PC-9 (cell line): ENCODE results near the gene MAFG. TPM values are rescaled to one million over a fixed set of nuclear protein-coding genes. Genes with fewer than 3 reads are reported as not detected.

Experiments used
- BruUV-seq: library from RNA; stranded (reverse); fragments of 400-500 nt; replicated peaks from 2 replicates; lab custom pipeline; 2021; lab: Mats Ljungman, UMichigan
- CTCF ChIA-PET: fragments of 300-600 bp; sonication (Branson Sonifier 250); formaldehyde crosslinking; loops from one replicate; lab custom pipeline; 2022; ENCODE audit warnings: antibody characterized with exemption; lab: Charles Lee
- POLR2A ChIA-PET: fragments of 300-600 bp; sonication (Branson Sonifier 250); formaldehyde crosslinking; loops from one replicate; lab custom pipeline; 2022; ENCODE audit warnings: antibody characterized with exemption; ENCODE audit not compliant: unreplicated experiment; lab: Charles Lee
- DNase-seq, 2 experiments: peaks; one replicate each; pipeline versions ENCODE4 v3.0.0 to v3.0.0-alpha.2; 2015 to 2022; ENCODE audit warnings: mixed read lengths in 1 of 2
- H2AFZ ChIP-seq: fragments of 200-600 bp; sonication (generic); 2 replicates; pipeline ENCODE4 v1.8.1; 2017; ENCODE audit warnings: antibody characterized with exemption
- H3F3A ChIP-seq: fragments of 200-600 bp; sonication (generic); 2 replicates; pipeline ENCODE4 v1.8.1; 2017; ENCODE audit warnings: antibody characterized with exemption, mild to moderate bottlenecking, low read depth; ENCODE audit not compliant: insufficient read depth
- H3K27ac ChIP-seq: fragments of 200-600 bp; sonication (generic); 2 replicates; pipeline ENCODE4 v1.6.1; 2016; ENCODE audit warnings: mixed run types
- H3K27me3 ChIP-seq: fragments of 200-600 bp; sonication (generic); 2 replicates; pipeline ENCODE4 v1.6.1; 2016; ENCODE audit warnings: low read depth, mixed run types; ENCODE audit not compliant: insufficient read depth
- H3K36me3 ChIP-seq: fragments of 200-600 bp; sonication (generic); 2 replicates; pipeline ENCODE4 v1.6.1; 2016; ENCODE audit warnings: low read depth, mixed run types
- H3K4me1 ChIP-seq: fragments of 200-600 bp; sonication (generic); replicated peaks from 2 replicates; pipeline ENCODE4 v1.6.1; 2016; ENCODE audit warnings: mixed run types; ENCODE audit not compliant: insufficient read depth
- H3K4me2 ChIP-seq: fragments of 200-600 bp; sonication (generic); 2 replicates; pipeline ENCODE4 v1.6.1; 2017; ENCODE audit warnings: mixed run types
- H3K4me3 ChIP-seq: fragments of 200-600 bp; sonication (generic); 2 replicates; pipeline ENCODE4 v1.6.1; 2016; ENCODE audit warnings: mixed run types
- H3K79me2 ChIP-seq: fragments of 200-600 bp; sonication (generic); 2 replicates; pipeline ENCODE4 v1.6.1; 2017; ENCODE audit warnings: low read depth, mixed run types
- H3K9me2 ChIP-seq: fragments of 200-600 bp; sonication (generic); 2 replicates; pipeline ENCODE4 v1.8.1; 2017; ENCODE audit warnings: mild to moderate bottlenecking; ENCODE audit not compliant: insufficient read depth
- H3K9me3 ChIP-seq: fragments of 200-600 bp; sonication (generic); 2 replicates; pipeline ENCODE4 v1.8.1; 2016; ENCODE audit warnings: low read depth; ENCODE audit not compliant: insufficient read depth
- H4K20me1 ChIP-seq: fragments of 200-600 bp; sonication (generic); 2 replicates; pipeline ENCODE4 v1.8.1; 2017; ENCODE audit not compliant: insufficient read depth
- EZH2 ChIP-seq: fragments of 200-600 bp; sonication (generic); IDR thresholded peaks from 2 replicates; pipeline ENCODE4 v1.8.0; 2017; ENCODE audit warnings: antibody characterized with exemption, low read depth
- intact Hi-C: fragments of 100-400 bp; cut with micrococcal nuclease; formaldehyde crosslinking; loops from one replicate; pipeline ENCODE4 v1.10.0; 2022; ENCODE audit not compliant: unreplicated experiment
- total RNA-seq: library from RNA; stranded (reverse); gene quantifications from 2 replicates; pipeline ENCODE4 v1.2.3, GENCODE V29; 2021
- TF ChIP-seq, protein P1 (sequence below): fragments of 200-600 bp; sonication (generic); conservative IDR thresholded peaks from 2 replicates; pipeline ENCODE4 v1.6.1; 2017; ENCODE audit warnings: mixed run types, antibody characterized with exemption, mild to moderate bottlenecking, moderate library complexity

The MAFG gene
- total RNA-seq, 1 experiment from 2014 or later: 79.5 TPM

DNA sequence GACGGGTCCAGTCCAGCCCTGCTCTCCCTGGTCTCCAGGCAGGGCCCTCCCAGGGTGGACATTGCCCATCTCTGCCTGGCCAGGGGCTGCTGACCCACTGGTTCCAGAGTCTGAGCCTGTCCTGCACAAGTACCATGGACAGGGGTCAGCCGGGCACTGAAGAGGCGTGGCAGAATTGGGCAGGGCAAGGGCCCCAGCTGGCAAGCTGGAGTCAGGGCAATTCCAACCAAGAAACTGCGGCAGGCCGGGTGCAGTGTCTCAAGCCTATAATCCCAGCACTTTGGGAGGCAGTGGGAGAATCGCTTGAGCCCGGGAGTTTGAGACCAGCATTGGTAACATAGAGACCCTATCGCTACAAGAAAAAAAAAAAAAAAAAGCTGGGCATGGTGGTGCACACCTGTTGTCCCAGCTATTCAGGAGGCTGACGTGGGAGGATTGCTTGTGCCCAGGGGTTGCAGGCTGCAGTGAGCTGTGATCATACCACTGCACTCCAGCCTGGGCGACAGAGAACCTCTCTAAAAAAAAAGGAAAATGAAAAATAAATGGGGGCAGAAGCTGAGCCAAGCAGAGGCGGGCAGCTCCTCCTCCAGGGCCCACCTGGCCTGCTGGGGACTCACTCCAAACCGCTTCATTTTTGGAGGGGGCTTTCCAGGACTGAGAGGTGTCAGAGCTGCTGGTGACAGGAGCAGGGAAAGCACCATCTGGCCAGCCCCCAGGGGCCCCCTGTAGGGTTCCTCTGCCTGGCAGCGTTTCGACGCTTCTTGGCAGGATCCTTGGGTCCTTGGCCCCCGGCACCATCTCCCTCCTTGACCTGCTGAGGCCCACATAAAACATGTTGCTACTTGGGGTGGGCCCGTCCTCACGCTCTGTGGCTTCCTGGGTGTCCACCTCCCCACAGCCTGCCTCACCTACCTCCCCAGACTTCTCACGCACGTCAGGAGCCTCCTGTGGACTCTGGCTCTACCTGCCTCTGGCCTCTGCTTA is 2.9 kb upstream of the MAFG start:
- Histone ChIP-seq H3F3A (peaks cover 4% of the 10 kb centered on the region; the same call in 1 of the 2 replicates), H3K36me3 (no peaks in the 10 kb centered on the region), H3K4me3 (no peak overlapping the region), H3K4me2 (no peak overlapping the region), H3K79me2 (peaks cover 17% of the 10 kb centered on the region), H3K9me2 (no peaks in the 10 kb centered on the region), H3K4me1 (peaks cover 12% of the 10 kb centered on the region), H3K27ac (no peak overlapping the region), H4K20me1 (0 out of 2 replicates have a peak, but pooled peaks cover 5% of the 10 kb centered on the region), H2AFZ (no peak overlapping the region), H3K9me3 (no peaks in the 10 kb centered on the region), H3K27me3 (no peaks in the 10 kb centered on the region)
- ChIA-PET CTCF (interaction anchor here (0.6 kb wide), 1 partner anchor 15 kb away, joined by 3 read pairs; no protein-coding TSS in a partner anchor), POLR2A (no interaction called here)
- no peak for TF ChIP-seq EZH2
- TF ChIP-seq, protein P1, sequence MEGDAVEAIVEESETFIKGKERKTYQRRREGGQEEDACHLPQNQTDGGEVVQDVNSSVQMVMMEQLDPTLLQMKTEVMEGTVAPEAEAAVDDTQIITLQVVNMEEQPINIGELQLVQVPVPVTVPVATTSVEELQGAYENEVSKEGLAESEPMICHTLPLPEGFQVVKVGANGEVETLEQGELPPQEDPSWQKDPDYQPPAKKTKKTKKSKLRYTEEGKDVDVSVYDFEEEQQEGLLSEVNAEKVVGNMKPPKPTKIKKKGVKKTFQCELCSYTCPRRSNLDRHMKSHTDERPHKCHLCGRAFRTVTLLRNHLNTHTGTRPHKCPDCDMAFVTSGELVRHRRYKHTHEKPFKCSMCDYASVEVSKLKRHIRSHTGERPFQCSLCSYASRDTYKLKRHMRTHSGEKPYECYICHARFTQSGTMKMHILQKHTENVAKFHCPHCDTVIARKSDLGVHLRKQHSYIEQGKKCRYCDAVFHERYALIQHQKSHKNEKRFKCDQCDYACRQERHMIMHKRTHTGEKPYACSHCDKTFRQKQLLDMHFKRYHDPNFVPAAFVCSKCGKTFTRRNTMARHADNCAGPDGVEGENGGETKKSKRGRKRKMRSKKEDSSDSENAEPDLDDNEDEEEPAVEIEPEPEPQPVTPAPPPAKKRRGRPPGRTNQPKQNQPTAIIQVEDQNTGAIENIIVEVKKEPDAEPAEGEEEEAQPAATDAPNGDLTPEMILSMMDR: no peak
- intact Hi-C loops: no loop called here
- DNase-seq: no peak
- no TSS peak for BruUV-seq

- Histone ChIP-seq H3K27ac (no peak overlapping the region), H3F3A (peaks cover 5% of the 10 kb centered on the region; the same call in 1 of the 2 replicates), H4K20me1 (peaks cover 10% of the 10 kb centered on the region; the same call in 1 of the 2 replicates), H3K79me2 (peaks cover 26% of the 10 kb centered on the region), H3K36me3 (no peaks in the 10 kb centered on the region), H3K4me3 (no peak overlapping the region; the same call in 1 of the 2 replicates), H2AFZ (no peak overlapping the region), H3K4me1 (peaks cover 22% of the 10 kb centered on the region), H3K9me2 (no peaks in the 10 kb centered on the region), H3K27me3 (no peaks in the 10 kb centered on the region), H3K4me2 (peak overlapping the region; percentile 78), H3K9me3 (no peaks in the 10 kb centered on the region)
- CTCF ChIA-PET: interaction anchor here (1.1 kb wide), 1 partner anchor 59 kb away, joined by 3 read pairs; no protein-coding TSS in a partner anchor
- intact Hi-C loops: loop anchor here (5.0 kb wide), 1 partner anchor 62 kb away; no protein-coding TSS in a partner anchor
- POLR2A ChIA-PET: no interaction called here
- TF ChIP-seq EZH2: no peak
- TF ChIP-seq, protein P1: no peak
- no peak for DNase-seq
- BruUV-seq: no TSS peak
Measured at GRCh38 chr17:81929253-81930141, 2.0 kb upstream of the MAFG start.
